HCT116 (cell line): ENCODE results near the gene NBAS. TPM values are rescaled to one million over a fixed set of nuclear protein-coding genes. Genes with fewer than 3 reads are reported as not detected.

Experiments used
- ATAC-seq: fragments of 200-7000 bp; cut with Tn5 transposase; 2 replicates; pipeline ENCODE4 v1.9.1; 2020; ENCODE audit warnings: mild to moderate bottlenecking, moderate library complexity
- BruUV-seq: library from RNA; stranded (reverse); fragments of 400-500 nt; replicated peaks from 2 replicates; lab custom pipeline; 2021; lab: Mats Ljungman, UMichigan
- CTCF ChIA-PET: fragments of 300-600 bp; sonication (Branson Sonifier 250); formaldehyde crosslinking; loops from one replicate; lab custom pipeline; 2021; ENCODE audit warnings: antibody characterized with exemption; lab: Charles Lee
- POLR2A ChIA-PET: fragments of 300-600, 350-600 bp; sonication (Branson Sonifier 250); formaldehyde crosslinking; loops from one replicate; lab custom pipeline; 2021; ENCODE audit warnings: antibody characterized with exemption; lab: Charles Lee
- RAD21 ChIA-PET, 2 experiments: fragments of 300-600 bp; sonication (Branson Sonifier 250); formaldehyde crosslinking; loops; one replicate each; lab custom pipeline; 2023; ENCODE audit warnings: low total read pairs in 2 of 2; ENCODE audit not compliant: uncharacterized antibody in 2 of 2, unreplicated experiment in 2 of 2, low non-redundant PET in 1 of 2; lab: Charles Lee
- DNase-seq: peaks from one replicate; pipeline ENCODE4 v3.0.0-alpha.2; 2010; ENCODE audit warnings: low read depth, low spot score
- H2AFZ ChIP-seq: fragments of 200-600 bp; shearing (Covaris generic), sonication (generic); 2 replicates; pipeline ENCODE4 v1.6.1; 2017; ENCODE audit warnings: low read depth, mixed run types, mixed read lengths, antibody characterized with exemption, low read length; ENCODE audit not compliant: poor library complexity, severe bottlenecking
- H3K27ac ChIP-seq: 2 replicates; pipeline ENCODE4 v1.5.1; 2012; ENCODE audit warnings: low read depth, low read length
- H3K27me3 ChIP-seq: fragments of 200-600 bp; sonication (generic); 2 replicates; pipeline ENCODE4 v1.6.1; 2016; ENCODE audit warnings: mixed run types, low read length, mixed read lengths; ENCODE audit not compliant: insufficient read depth
- H3K36me3 ChIP-seq, 2 experiments: fragments of 200-500 bp in 1 of 2; fragments of 200-600 bp in 1 of 2; sonication (Bioruptor generic) in 1 of 2; sonication (generic) in 1 of 2; 2 replicates each; pipeline versions ENCODE4 v1.5.1 to v1.6.1; 2014 to 2016; ENCODE audit warnings: low read length in 2 of 2, inconsistent platforms in 1 of 2, mixed read lengths in 1 of 2, mixed run types in 1 of 2; ENCODE audit not compliant: insufficient read depth in 2 of 2, control insufficient read depth in 1 of 2
- H3K4me1 ChIP-seq, 2 experiments: fragments of 200-600 bp in 1 of 2; sonication (generic) in 1 of 2; 2 replicates each; pipeline versions ENCODE4 v1.5.1 to v1.6.1; 2012 to 2017; ENCODE audit warnings: low read length in 2 of 2, inconsistent platforms in 1 of 2, mild to moderate bottlenecking in 1 of 2, mixed read lengths in 1 of 2, mixed run types in 1 of 2, moderate library complexity in 1 of 2; ENCODE audit not compliant: insufficient read depth in 2 of 2, control insufficient read depth in 1 of 2
- H3K4me2 ChIP-seq: fragments of 200-600 bp; sonication (generic); 2 replicates; pipeline ENCODE4 v1.6.1; 2017; ENCODE audit warnings: mixed run types, low read length, mixed read lengths
- H3K4me3 ChIP-seq, 2 experiments: fragments of 200-600 bp in 1 of 2; sonication (generic) in 1 of 2; replicated peaks in 1 of 2; 2 replicates each; pipeline ENCODE4 v1.5.1; 2011 to 2016; ENCODE audit warnings: low read length in 2 of 2, control low read depth in 1 of 2, low read depth in 1 of 2, mild to moderate bottlenecking in 1 of 2, mixed read lengths in 1 of 2, mixed run types in 1 of 2
- H3K79me2 ChIP-seq: fragments of 200-600 bp; sonication (generic); 2 replicates; pipeline ENCODE4 v1.6.1; 2017; ENCODE audit warnings: mild to moderate bottlenecking, mixed run types, low read length, moderate library complexity, mixed read lengths; ENCODE audit not compliant: insufficient read depth
- H3K9ac ChIP-seq: fragments of 200-600 bp; sonication (generic); 2 replicates; pipeline ENCODE4 v1.6.1; 2016; ENCODE audit warnings: low read length, mixed read lengths
- H3K9me2 ChIP-seq: fragments of 200-600 bp; sonication (generic), shearing (Covaris generic); 2 replicates; pipeline ENCODE4 v1.6.1; 2017; ENCODE audit warnings: mixed run types, mild to moderate bottlenecking, moderate library complexity; ENCODE audit not compliant: insufficient read depth
- H3K9me3 ChIP-seq, 2 experiments: fragments of 200-500 bp in 1 of 2; fragments of 200-600 bp in 1 of 2; sonication (Bioruptor generic) in 1 of 2; sonication (generic) in 1 of 2; 2 replicates each; pipeline ENCODE4 v1.6.1; 2014 to 2017; ENCODE audit warnings: low read length in 2 of 2, mixed read lengths in 2 of 2, inconsistent platforms in 1 of 2, low read depth in 1 of 2, mild to moderate bottlenecking in 1 of 2, mixed run types in 1 of 2, moderate library complexity in 1 of 2; ENCODE audit not compliant: control insufficient read depth in 1 of 2, insufficient read depth in 1 of 2
- H4K20me1 ChIP-seq: fragments of 200-600 bp; sonication (generic), shearing (Covaris generic); 2 replicates; pipeline ENCODE4 v1.6.1; 2017; ENCODE audit warnings: mixed run types, mild to moderate bottlenecking, moderate library complexity; ENCODE audit not compliant: insufficient read depth
- ATF3 ChIP-seq: IDR thresholded peaks from 2 replicates; pipeline ENCODE4 v1.6.1; 2012
- CEBPB ChIP-seq: IDR thresholded peaks from 2 replicates; pipeline ENCODE4 v1.6.1; 2012; ENCODE audit warnings: low read depth
- CTCF ChIP-seq, 3 experiments: fragments of 200-600 bp in 1 of 3; sonication (generic) in 1 of 3; IDR thresholded peaks in 2 of 3; conservative IDR thresholded peaks in 1 of 3; 2 replicates each; pipeline ENCODE4 v1.5.1; 2012 to 2017; ENCODE audit warnings: low read depth in 2 of 3, low read length in 2 of 3, antibody characterized with exemption in 1 of 3, borderline replicate concordance in 1 of 3, control low read depth in 1 of 3, mild to moderate bottlenecking in 1 of 3, mixed read lengths in 1 of 3, mixed run types in 1 of 3, moderate library complexity in 1 of 3; ENCODE audit not compliant: insufficient read depth in 1 of 3
- EGR1 ChIP-seq: IDR thresholded peaks from 2 replicates; pipeline ENCODE4 v1.6.1; 2012; ENCODE audit warnings: low read depth
- EZH2 ChIP-seq: fragments of 200-600 bp; sonication (generic); IDR thresholded peaks from 2 replicates; pipeline ENCODE4 v1.6.1; 2017; ENCODE audit warnings: antibody characterized with exemption, mixed run types
- EZH2phosphoT487 ChIP-seq: fragments of 200-600 bp; IDR thresholded peaks from 2 replicates; pipeline ENCODE4 v1.6.1; 2018; ENCODE audit warnings: antibody characterized with exemption, borderline replicate concordance
- FOSL1 ChIP-seq: IDR thresholded peaks from 2 replicates; pipeline ENCODE4 v1.6.1; 2012; ENCODE audit warnings: low read depth
- JUND ChIP-seq: IDR thresholded peaks from 2 replicates; pipeline ENCODE4 v1.6.1; 2012
- POLR2AphosphoS5 ChIP-seq: IDR thresholded peaks from 2 replicates; pipeline ENCODE4 v1.6.1; 2011; ENCODE audit warnings: mild to moderate bottlenecking, low read depth, low read length, moderate library complexity
- RAD21 ChIP-seq: IDR thresholded peaks from 2 replicates; pipeline ENCODE4 v1.6.1; 2012; ENCODE audit warnings: low read depth, mild to moderate bottlenecking
- SP1 ChIP-seq: IDR thresholded peaks from 2 replicates; pipeline ENCODE4 v1.6.1; 2012; ENCODE audit warnings: low read depth
- TCF7L2 ChIP-seq: IDR thresholded peaks from 2 replicates; pipeline ENCODE4 v1.7.0; 2011; ENCODE audit warnings: borderline replicate concordance, inconsistent platforms; ENCODE audit not compliant: insufficient read depth, insufficient read length; ENCODE audit errors: extremely low read depth
- ZFX ChIP-seq: fragments of 450-650 bp; IDR thresholded peaks from 2 replicates; pipeline ENCODE4 v1.6.1; 2017
- intact Hi-C: fragments of 100-400 bp; cut with micrococcal nuclease; formaldehyde crosslinking; loops from 2 replicates; pipeline ENCODE4 v1.10.0; 2022
- total RNA-seq: library from RNA; stranded (reverse); gene quantifications from one replicate; pipeline ENCODE4 v1.2.1, GENCODE V29; 2021; ENCODE audit not compliant: unreplicated experiment
- TF ChIP-seq, protein P1 (sequence below): IDR thresholded peaks from 2 replicates; pipeline ENCODE4 v1.6.1; 2012; ENCODE audit warnings: low read depth

The NBAS gene
- total RNA-seq, 1 experiment from 2014 or later: 32.8 TPM

GRCh38 chr2:15263976-15264685 lies 297.0 kb downstream of the NBAS start:
- no peaks in the 10 kb centered on the region for H3K4me1 ChIP-seq
- no peak overlapping the region for H3K4me3 ChIP-seq
- no peak for TF ChIP-seq RAD21
- no peak overlapping the region for H3K27ac ChIP-seq
- BruUV-seq: no TSS peak
- H3K79me2 ChIP-seq: no peaks in the 10 kb centered on the region
- no peaks in the 10 kb centered on the region for H3K27me3 ChIP-seq
- H4K20me1 ChIP-seq: no peaks in the 10 kb centered on the region
- ATAC-seq (no peak), DNase-seq (no peak)
- H3K36me3 ChIP-seq: no peaks in the 10 kb centered on the region
- H3K9ac ChIP-seq: no peak overlapping the region
- no peaks in the 10 kb centered on the region for H3K9me2 ChIP-seq
- RAD21 ChIA-PET: no interaction called here
- H3K9me3 ChIP-seq: no peaks in the 10 kb centered on the region
- no peak overlapping the region for H2AFZ ChIP-seq
- CTCF ChIA-PET: no interaction called here
- intact Hi-C loops: no loop called here
- no peak overlapping the region for H3K4me2 ChIP-seq
- POLR2A ChIA-PET: no interaction called here

GRCh38 chr2:15262792-15263191 lies 298.3 kb downstream of the NBAS start:
- no peaks in the 10 kb centered on the region for H3K27me3 ChIP-seq
- RAD21 ChIA-PET: no interaction called here
- no peak for ATAC-seq
- intact Hi-C loops: no loop called here
- H3K9ac ChIP-seq: no peak overlapping the region
- no peaks in the 10 kb centered on the region for H4K20me1 ChIP-seq
- no peak for TF ChIP-seq CEBPB
- no peak for TF ChIP-seq TCF7L2
- no peak for TF ChIP-seq POLR2AphosphoS5
- TF ChIP-seq SP1: no peak
- TF ChIP-seq, protein P1, sequence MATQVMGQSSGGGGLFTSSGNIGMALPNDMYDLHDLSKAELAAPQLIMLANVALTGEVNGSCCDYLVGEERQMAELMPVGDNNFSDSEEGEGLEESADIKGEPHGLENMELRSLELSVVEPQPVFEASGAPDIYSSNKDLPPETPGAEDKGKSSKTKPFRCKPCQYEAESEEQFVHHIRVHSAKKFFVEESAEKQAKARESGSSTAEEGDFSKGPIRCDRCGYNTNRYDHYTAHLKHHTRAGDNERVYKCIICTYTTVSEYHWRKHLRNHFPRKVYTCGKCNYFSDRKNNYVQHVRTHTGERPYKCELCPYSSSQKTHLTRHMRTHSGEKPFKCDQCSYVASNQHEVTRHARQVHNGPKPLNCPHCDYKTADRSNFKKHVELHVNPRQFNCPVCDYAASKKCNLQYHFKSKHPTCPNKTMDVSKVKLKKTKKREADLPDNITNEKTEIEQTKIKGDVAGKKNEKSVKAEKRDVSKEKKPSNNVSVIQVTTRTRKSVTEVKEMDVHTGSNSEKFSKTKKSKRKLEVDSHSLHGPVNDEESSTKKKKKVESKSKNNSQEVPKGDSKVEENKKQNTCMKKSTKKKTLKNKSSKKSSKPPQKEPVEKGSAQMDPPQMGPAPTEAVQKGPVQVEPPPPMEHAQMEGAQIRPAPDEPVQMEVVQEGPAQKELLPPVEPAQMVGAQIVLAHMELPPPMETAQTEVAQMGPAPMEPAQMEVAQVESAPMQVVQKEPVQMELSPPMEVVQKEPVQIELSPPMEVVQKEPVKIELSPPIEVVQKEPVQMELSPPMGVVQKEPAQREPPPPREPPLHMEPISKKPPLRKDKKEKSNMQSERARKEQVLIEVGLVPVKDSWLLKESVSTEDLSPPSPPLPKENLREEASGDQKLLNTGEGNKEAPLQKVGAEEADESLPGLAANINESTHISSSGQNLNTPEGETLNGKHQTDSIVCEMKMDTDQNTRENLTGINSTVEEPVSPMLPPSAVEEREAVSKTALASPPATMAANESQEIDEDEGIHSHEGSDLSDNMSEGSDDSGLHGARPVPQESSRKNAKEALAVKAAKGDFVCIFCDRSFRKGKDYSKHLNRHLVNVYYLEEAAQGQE: no peak
- no peak for TF ChIP-seq EZH2phosphoT487
- TF ChIP-seq CTCF (IDR thresholded peaks at IDR 0.05 in 2 of 3, conservative IDR thresholded peaks at IDR 0.05 in 1 of 3; ENCODE audit: borderline replicate concordance in 1 of 3, insufficient read depth in 1 of 3, low read depth in 2 of 3, low read length in 2 of 3): no peak
- TF ChIP-seq EGR1: no peak
- TF ChIP-seq JUND: no peak
- TF ChIP-seq EZH2: no peak
- TF ChIP-seq ATF3: no peak
- TF ChIP-seq ZFX: no peak
- no peak for TF ChIP-seq FOSL1
- TF ChIP-seq, all 23 proteins: peak for 0
- no TSS peak for BruUV-seq
- DNase-seq: no peak
- Histone ChIP-seq H3K4me3 (no peak overlapping the region), H3K79me2 (no peaks in the 10 kb centered on the region), H3K9me3 (no peaks in the 10 kb centered on the region), H3K4me2 (no peak overlapping the region), H3K36me3 (no peaks in the 10 kb centered on the region), H3K27ac (no peak overlapping the region), H2AFZ (no peak overlapping the region), H3K9me2 (no peaks in the 10 kb centered on the region), H3K4me1 (no peaks in the 10 kb centered on the region)
- ChIA-PET POLR2A (no interaction called here), CTCF (no interaction called here)
